ENCODE data around the gene ISOC2.

DNA sequence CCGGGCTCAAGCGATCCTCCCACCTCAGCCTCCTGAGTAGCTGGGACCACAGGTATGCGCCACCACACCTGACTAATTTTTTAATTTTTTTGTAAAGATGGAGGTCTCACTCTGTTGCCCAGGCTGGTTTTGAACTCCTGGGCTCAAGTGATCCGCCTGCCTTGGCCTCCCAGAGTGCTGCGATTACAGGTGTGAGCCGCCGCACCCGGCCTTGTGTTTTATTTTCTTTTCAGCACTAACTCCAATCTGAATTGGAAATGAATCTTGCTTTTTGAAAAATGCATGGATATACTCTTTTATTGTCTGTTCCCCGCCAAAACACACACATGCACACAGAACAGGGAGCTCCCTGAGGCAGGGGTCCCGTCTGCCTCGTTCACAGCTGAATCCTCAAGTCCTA, 1.3 kb upstream of the ISOC2 start:
- TF ChIP-seq EZH2 (IDR thresholded peaks at IDR 0.05; ENCODE audit: borderline replicate concordance) (no peak), EZH2phosphoT487 (IDR thresholded peaks at IDR 0.05; ENCODE audit: low read depth, severe bottlenecking, unreplicated experiment) (no peak), CTCF (IDR thresholded peaks at IDR 0.05; ENCODE audit: poor library complexity) (no peak)

Data from hepatocyte (in vitro differentiated cells).